Measurements from ENCODE around the gene FN1. TPM values are rescaled to one million over a fixed set of nuclear protein-coding genes. Genes with fewer than 3 reads are reported as not detected.

FN1 gene
- total RNA-seq, 2 donors from 2014 or later: 115 to 315 TPM

- intact Hi-C loops (cut with DNase I): no loop called here
- no peaks in the 10 kb centered on the region for H3K27me3 ChIP-seq
- DNase-seq: no peak
- TF ChIP-seq CTCF (IDR thresholded peaks at IDR 0.05): no peak
- no peak overlapping the region for H3K27ac ChIP-seq
- peaks cover 6% of the 10 kb centered on the region for H3K36me3 ChIP-seq
- H3K9ac ChIP-seq (ENCODE audit: low read depth in 2 of 2, low read length in 2 of 2): no peak overlapping the region
- no peak overlapping the region for H3K4me3 ChIP-seq
- no peaks in the 10 kb centered on the region for H3K4me1 ChIP-seq
- no peaks in the 10 kb centered on the region for H3K9me3 ChIP-seq
Observed at GRCh38 chr2:215386566-215386965, 49.3 kb downstream of the FN1 start.

- intact Hi-C loops (cut with DNase I): no loop called here
- TF ChIP-seq CTCF (IDR thresholded peaks at IDR 0.05): no peak
- H3K9me3 ChIP-seq: no peaks in the 10 kb centered on the region
- H3K36me3 ChIP-seq: peaks cover 6% of the 10 kb centered on the region
- no peaks in the 10 kb centered on the region for H3K4me1 ChIP-seq
- H3K27ac ChIP-seq: no peak overlapping the region
- H3K27me3 ChIP-seq: no peaks in the 10 kb centered on the region
- no peak for DNase-seq
- no peak overlapping the region for H3K9ac ChIP-seq (ENCODE audit: low read depth in 2 of 2, low read length in 2 of 2)
- no peak overlapping the region for H3K4me3 ChIP-seq
Observed at GRCh38 chr2:215384710-215385109, 51.2 kb downstream of the FN1 start.

GRCh38 chr2:215383652-215384279 lies 52.1 kb downstream of the FN1 start:
- Histone ChIP-seq H3K27me3 (no peaks in the 10 kb centered on the region), H3K36me3 (peaks cover 6% of the 10 kb centered on the region), H3K4me1 (no peaks in the 10 kb centered on the region), H3K27ac (no peak overlapping the region), H3K9ac (ENCODE audit: low read depth in 2 of 2, low read length in 2 of 2) (no peak overlapping the region), H3K9me3 (no peaks in the 10 kb centered on the region), H3K4me3 (no peak overlapping the region)
- DNase-seq: no peak
- intact Hi-C loops (cut with DNase I): no loop called here
- TF ChIP-seq CTCF (IDR thresholded peaks at IDR 0.05): no peak

- H3K9me3 ChIP-seq: no peaks in the 10 kb centered on the region
- H3K27me3 ChIP-seq: no peaks in the 10 kb centered on the region
- H3K9ac ChIP-seq (ENCODE audit: low read depth in 2 of 2, low read length in 2 of 2): no peak overlapping the region
- peaks cover 6% of the 10 kb centered on the region for H3K36me3 ChIP-seq
- H3K27ac ChIP-seq: no peak overlapping the region
- no peak for TF ChIP-seq CTCF (IDR thresholded peaks at IDR 0.05)
- no peak for DNase-seq
- no peak overlapping the region for H3K4me3 ChIP-seq
- no peaks in the 10 kb centered on the region for H3K4me1 ChIP-seq
- intact Hi-C loops (cut with DNase I): no loop called here
Observed at GRCh38 chr2:215382480-215382879, 53.4 kb downstream of the FN1 start.

GRCh38 chr2:215382011-215382410 lies 53.9 kb downstream of the FN1 start:
- Histone ChIP-seq H3K36me3 (peaks cover 6% of the 10 kb centered on the region), H3K9me3 (no peaks in the 10 kb centered on the region), H3K9ac (ENCODE audit: low read depth in 2 of 2, low read length in 2 of 2) (no peak overlapping the region), H3K27me3 (no peaks in the 10 kb centered on the region), H3K4me3 (no peak overlapping the region), H3K27ac (no peak overlapping the region), H3K4me1 (no peaks in the 10 kb centered on the region)
- TF ChIP-seq CTCF (IDR thresholded peaks at IDR 0.05): no peak
- no peak for DNase-seq
- intact Hi-C loops (cut with DNase I): no loop called here
